Measurements from ENCODE around the gene EDEM2.
"Not testable (repeated sequence)": the region's sequence is repeated elsewhere in the genome, so short reads cannot be mapped to it uniquely, and the experiment has no call there.

Gene EDEM2

GRCh38 chr20:35088231-35089145, 58.6 kb downstream of the EDEM2 start:
- DNase-seq (ENCODE audit: low spot score), result no peak
- TF ChIP-seq, protein P1, sequence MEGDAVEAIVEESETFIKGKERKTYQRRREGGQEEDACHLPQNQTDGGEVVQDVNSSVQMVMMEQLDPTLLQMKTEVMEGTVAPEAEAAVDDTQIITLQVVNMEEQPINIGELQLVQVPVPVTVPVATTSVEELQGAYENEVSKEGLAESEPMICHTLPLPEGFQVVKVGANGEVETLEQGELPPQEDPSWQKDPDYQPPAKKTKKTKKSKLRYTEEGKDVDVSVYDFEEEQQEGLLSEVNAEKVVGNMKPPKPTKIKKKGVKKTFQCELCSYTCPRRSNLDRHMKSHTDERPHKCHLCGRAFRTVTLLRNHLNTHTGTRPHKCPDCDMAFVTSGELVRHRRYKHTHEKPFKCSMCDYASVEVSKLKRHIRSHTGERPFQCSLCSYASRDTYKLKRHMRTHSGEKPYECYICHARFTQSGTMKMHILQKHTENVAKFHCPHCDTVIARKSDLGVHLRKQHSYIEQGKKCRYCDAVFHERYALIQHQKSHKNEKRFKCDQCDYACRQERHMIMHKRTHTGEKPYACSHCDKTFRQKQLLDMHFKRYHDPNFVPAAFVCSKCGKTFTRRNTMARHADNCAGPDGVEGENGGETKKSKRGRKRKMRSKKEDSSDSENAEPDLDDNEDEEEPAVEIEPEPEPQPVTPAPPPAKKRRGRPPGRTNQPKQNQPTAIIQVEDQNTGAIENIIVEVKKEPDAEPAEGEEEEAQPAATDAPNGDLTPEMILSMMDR (IDR thresholded peaks at IDR 0.05; ENCODE audit: extremely low read depth, missing control alignments), result no peak

- TF ChIP-seq, protein P1 (IDR thresholded peaks at IDR 0.05; ENCODE audit: extremely low read depth, missing control alignments), result no peak
- no peak for DNase-seq (ENCODE audit: low spot score)
Observed at GRCh38 chr20:35087791-35088190, 59.3 kb downstream of the EDEM2 start.

- TF ChIP-seq, protein P1 (IDR thresholded peaks at IDR 0.05; ENCODE audit: extremely low read depth, missing control alignments), result no peak
- DNase-seq (ENCODE audit: low spot score), result no peak
Observed at GRCh38 chr20:35087355-35087754, 59.8 kb downstream of the EDEM2 start.

GRCh38 chr20:35085477-35086225, 61.5 kb downstream of the EDEM2 start:
- no peak for DNase-seq (ENCODE audit: low spot score)
- TF ChIP-seq, protein P1 (IDR thresholded peaks at IDR 0.05; ENCODE audit: extremely low read depth, missing control alignments), result no peak

DNA sequence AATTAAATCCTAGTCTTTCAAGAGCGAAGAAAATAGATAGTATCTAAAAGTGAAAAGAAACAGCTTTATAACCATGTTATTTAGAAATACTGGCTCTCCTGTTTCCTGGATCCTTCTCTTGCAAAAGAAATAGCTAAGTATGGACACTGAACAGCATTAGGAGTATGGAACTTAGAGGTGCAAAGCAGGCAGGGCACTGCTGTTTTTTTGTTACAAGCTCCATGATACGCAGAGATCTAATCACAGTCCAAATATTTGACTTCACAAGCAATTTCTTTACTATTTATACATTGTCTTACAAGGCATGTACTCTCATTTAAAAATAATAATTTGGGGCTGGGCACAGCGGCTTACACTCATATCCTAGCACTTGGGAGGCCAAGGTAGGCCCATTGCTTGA, 62.1 kb downstream of the EDEM2 start:
- TF ChIP-seq, protein P1 (IDR thresholded peaks at IDR 0.05; ENCODE audit: extremely low read depth, missing control alignments), result no peak
- DNase-seq (ENCODE audit: low spot score), result no peak

GRCh38 chr20:35080348-35080642, 66.8 kb downstream of the EDEM2 start:
- DNase-seq (ENCODE audit: low spot score), result not testable (repeated sequence)

DNA sequence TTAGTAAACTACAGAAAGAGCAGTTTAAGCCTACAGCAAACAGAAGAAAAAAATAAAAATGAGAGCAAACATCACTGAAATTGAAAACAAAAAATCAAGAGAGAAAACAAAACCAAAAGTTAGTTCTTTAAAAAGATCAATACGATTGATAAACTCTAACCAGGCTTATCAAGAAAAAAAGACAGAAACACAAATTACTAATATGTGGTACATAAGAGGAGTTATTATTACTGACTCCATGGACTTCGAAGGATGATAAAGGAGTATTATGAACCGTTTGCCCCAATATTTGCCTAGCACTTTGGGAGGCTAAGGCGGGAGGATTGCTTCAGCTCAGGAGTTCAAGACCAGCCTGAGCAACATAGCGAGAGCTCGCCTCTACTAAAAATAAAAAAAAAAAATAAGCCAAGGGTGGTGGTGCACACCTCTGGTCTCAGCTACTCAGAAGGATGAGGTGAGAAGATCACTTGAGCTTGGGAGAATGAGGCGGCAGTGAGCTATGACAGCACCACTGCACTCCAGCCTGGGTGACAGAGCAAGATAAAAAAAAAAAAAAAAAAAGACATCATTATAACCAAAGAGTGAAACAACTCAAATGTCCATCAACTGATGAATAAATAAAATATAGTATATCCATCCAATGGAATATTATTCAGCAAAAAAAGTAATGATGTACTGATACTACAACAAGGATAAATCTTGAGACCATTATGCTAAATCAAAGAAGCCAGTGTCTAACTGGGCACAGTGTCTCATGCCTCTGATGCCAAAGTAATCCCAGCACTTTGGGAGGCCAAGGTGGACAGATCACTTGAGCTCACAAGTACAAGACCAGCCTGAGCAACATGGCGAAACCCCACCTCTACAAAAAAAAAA, 67.4 kb downstream of the EDEM2 start:
- DNase-seq (ENCODE audit: low spot score), result no peak
- TF ChIP-seq, protein P1 (IDR thresholded peaks at IDR 0.05; ENCODE audit: extremely low read depth, missing control alignments), result no peak

Data from GM20000 (cell line).